GM19452 (cell line): ENCODE results near the gene DENND4C.
"Not testable (repeated sequence)": the region's sequence is repeated elsewhere in the genome, so short reads cannot be mapped to it uniquely, and the experiment has no call there.

Source experiments
- ATAC-seq: cut with Tn5 transposase; IDR thresholded peaks from one replicate; pipeline ENCODE4 v1.9.1; 2021; ENCODE audit not compliant: unreplicated experiment

The DENND4C gene

DNA sequence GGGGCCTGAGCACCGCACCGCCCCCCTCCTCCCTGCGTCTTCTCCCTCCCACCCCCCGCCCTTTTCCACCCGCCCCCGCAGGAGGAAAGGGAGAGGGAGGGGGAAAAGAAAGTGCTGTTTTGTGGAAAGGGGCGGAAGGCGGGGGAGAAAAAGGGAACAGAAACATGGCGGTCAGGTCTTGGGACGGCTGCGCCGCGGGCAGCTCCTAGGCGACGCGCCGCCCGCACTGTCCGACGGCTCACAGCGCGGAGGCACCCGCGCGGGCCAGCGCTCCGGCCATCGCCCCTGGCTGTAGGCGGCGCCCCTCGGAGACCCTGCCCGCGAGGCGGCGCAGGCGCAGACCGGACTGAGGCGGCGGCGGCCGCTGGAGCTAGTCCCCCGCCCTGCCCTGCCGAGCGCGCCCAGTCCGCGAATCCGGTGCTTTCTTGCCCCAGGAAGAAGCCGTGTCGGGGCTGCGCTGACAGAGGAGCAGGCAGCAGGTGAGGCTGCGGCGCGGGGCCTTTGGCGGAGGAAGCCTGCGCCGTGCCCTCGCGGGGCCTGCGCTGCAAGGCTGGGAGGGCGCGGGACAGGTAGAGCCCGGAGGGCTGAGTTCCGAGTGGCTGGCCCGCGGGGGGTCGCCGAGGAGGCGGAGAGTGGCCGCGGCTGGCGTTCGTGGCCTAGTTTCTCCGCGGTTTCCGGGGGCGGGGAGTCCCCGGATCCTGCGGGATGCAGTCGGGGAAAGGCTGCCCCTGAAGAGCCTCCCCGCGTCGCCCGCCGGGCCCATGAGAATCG, at the start of gene DENND4C:
Gene DENND4C (plus strand): TSS at position 339 of the 771 bp plus-strand sequence. CDS start 45,482 bp downstream, outside the sequence.
- peak; percentile 67 for ATAC-seq

GRCh38 chr9:19180991-19181390, 49.5 kb upstream of the DENND4C start:
- no peak for ATAC-seq

GRCh38 chr9:19181561-19181960, 48.9 kb upstream of the DENND4C start:
- no peak for ATAC-seq

GRCh38 chr9:19184144-19184917, 46.2 kb upstream of the DENND4C start:
- ATAC-seq = peak; percentile 99

DNA sequence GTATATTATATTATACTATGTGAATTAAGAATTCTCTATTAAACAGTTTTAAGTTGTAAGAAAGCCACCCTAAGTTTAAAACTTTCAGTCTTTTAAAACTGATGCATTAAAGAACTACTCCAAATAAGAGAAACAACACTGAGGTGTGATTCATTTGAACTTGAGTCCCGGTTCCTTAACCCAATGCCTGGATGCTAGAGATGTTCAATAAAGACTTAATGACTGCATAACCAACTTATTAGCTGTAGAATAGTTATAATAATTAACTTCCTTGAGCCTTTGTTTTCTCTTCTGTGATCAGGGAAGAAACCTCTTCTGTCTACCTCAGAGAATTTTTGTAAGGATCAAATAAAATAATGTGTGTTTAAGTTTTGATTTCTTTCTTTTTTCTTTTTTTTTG, 45.3 kb upstream of the DENND4C start:
- ATAC-seq = no peak

DNA sequence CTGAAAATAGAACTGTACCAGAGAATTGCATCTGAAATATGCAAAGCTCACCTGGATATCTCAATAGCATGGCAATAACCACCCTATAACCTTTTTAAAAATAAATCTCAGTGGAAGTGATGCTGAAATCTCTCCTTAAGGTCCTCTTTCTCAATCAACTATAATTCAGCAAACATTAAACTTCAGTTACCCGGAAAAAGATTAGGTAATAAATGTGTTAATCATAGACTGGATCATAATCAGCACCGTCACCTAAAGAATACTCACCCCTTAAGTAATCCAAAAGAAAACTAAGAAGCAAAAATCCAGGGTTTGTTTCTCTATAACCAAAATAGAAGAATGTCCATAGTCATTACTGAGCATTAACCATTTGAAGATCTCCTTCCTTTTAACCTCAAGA, 44.3 kb upstream of the DENND4C start:
- no peak for ATAC-seq

DNA sequence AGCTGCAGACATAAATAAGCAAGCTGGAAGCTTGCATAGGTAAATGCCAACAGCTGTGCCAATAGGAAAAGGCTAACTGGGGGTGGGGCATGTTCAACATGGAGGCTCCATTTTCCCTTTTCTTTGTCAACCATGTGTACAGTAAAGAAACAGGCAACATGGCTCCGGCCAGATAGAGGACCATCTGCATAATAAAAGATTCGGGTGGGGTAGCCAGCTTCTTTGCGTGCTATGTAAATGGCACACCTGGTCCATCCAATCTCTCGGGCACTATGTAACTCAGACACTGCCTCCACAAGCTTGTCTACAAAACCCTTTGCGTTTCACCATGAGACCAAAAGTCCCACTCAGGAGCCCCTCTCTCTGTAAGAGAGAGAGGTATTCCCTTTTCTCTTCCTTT, 41.7 kb upstream of the DENND4C start:
- no peak for ATAC-seq

GRCh38 chr9:19192202-19193028, 38.1 kb upstream of the DENND4C start:
- ATAC-seq = no peak

DNA sequence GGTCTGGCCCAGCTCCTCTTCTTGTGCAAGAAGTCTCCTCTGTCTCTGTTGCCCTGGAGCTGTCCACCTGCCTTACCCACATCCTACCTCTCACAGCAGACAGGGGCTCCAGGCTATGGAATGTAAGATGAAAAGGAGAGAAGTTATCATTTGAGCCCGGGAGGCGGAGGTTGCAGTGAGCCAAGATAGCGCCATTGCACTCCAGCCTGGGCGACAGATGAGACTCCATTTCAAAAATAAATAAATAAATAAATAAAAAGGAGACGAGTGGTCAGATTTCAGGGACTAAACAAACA, 37.5 kb upstream of the DENND4C start:
- ATAC-seq = no peak

DNA sequence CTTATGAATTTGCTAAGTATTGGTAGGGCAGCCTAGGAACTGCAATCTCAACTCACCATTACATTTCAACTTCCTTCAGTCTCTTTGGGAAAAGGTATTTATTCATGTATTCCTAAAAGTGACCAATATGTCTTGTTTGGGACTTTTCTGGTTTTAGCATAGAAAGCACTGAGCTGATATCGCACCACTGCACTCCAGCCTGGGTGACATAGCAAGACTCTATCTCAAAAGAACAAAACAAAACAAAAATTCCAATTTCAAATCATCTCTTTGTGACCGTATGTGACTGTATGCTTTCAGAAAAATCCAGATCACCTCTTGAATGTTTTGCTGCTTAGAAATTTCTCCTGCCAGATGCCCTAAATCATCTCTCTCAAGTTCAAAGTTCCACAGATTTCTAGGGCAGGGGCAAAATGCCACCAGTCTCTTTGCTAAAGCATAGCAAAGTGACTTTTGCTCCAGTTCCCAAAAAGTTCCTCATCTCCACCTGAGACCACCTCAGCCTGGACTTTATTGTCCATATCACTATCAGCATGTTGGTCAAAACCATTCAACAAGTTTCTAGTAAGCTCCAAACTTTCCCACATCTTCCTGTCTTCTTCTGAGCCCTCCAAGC, 37.0 kb upstream of the DENND4C start:
- ATAC-seq = not testable (repeated sequence)

DNA sequence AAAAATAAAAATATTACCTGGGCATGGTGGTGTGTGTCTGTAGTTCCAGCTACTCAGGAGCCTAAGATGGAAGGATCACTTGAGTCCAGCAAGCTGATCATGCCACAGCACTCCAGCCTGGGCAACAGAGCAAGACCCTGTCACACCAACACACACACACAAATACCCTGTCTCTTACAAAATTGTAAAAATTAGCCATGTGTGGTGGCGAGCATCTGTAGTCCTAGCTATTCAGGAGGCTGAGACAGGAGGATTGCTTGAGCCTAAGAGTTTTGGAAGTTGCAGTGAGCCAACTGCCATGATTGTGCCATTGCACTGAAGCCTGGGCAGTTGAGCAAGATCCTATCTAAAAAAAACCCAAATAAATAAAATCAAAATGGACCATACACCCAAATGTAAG, 32.1 kb upstream of the DENND4C start:
- no peak for ATAC-seq

GRCh38 chr9:19199012-19199411, 31.5 kb upstream of the DENND4C start:
- ATAC-seq = no peak

GRCh38 chr9:19200229-19200628, 30.3 kb upstream of the DENND4C start:
- ATAC-seq = no peak

- no peak for ATAC-seq
Observed at GRCh38 chr9:19201899-19202891, 28.3 kb upstream of the DENND4C start.

DNA sequence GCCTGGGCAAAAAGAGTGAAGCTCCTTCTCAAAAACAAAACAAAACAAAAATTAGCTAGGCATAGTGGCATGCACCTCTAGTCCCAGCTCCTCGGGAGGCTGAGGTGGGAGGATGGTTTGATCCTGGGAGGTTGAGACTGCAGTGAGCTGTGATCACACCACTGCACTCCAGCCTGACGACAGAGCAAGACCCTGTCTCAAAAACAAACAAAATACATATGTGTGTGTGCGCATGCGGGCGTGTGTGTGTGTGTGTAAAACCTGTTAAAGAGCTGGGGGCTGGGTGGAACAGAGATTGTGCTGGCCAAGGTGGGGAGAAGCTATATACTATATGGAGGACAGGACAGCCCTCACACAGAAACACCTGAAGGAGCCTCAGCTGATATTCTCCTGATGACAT, 27.4 kb upstream of the DENND4C start:
- no peak for ATAC-seq

GRCh38 chr9:19208653-19209052, 21.8 kb upstream of the DENND4C start:
- ATAC-seq = no peak

- ATAC-seq = no peak
Observed at GRCh38 chr9:19209188-19209587, 21.3 kb upstream of the DENND4C start.

- no peak for ATAC-seq
Observed at GRCh38 chr9:19213823-19214222, 16.7 kb upstream of the DENND4C start.

DNA sequence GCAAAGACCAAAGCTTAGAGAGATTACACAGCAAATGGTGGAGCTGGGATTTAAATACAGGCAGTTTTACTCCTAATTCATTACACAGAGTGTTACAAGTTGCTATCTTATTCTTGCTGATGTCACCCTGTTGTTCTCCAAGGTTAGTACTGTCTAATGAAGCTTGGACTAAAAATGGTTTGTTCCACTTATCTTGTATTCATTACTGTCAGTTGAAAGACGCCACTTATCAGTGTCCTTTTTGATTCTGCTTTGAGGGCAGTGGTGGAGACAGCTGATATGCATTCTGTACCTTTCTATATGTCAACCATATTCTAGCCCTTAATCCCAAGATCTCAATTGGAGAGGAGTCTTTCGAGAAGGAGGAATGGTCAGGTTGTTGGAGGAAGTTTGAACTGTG, 14.0 kb upstream of the DENND4C start:
- ATAC-seq = no peak

- no peak for ATAC-seq
Observed at GRCh38 chr9:19221326-19221725, 9.2 kb upstream of the DENND4C start.
